ENCODE measurements around the gene KLC4.

Gene KLC4

DNA sequence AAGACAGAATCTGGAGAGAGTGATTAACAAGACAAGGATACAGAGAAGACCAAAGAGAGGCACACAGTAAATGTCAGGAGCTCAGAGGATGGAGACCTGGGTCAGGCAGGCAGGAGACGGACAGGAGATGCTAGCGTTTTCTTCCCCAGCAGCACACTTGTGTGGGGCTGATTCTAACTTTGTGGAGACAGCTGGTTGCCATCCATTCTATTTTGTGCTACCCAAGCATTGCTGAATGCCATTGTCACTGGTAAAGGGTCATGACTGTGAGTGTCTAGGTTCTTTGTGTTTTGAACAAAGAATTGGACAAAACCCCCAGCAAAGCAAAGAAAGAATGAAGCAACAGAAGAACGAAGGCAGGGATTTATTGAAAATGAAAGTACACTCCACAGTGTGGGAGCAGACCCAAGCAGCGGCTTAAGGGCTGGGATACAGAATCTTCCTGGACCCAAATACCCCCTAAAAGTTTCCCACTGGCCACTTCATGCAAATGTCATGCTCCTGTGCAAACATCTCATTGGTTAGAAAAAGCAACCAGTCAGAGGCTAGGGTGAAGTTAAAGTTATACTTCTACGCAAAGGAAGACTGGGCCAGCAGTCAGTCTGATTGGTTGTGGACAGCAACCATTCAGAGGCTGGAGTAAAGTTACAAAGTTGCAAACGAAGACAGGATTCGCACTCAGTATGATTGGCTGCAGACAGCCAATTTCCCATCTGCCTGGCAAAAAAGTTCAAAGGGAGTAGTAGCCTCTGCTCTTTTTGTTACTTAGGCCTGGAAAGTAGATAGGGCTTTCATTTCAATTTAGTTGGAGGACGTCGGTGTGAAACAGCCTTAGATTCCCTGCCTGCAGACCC lies 34.2 kb downstream of the KLC4 start:
- Histone ChIP-seq H3K4me1 (ENCODE audit: control insufficient read depth in 1 of 2, insufficient read depth in 1 of 2, low read depth in 1 of 2, low read length in 1 of 2) (no peaks in the 10 kb centered on the region), H3K9me3 (no peaks in the 10 kb centered on the region), H3K36me3 (no peaks in the 10 kb centered on the region), H3K27me3 (no peaks in the 10 kb centered on the region), H3K4me3 (ENCODE audit: low read depth in 1 of 2, low read length in 1 of 2) (no peak overlapping the region), H3K27ac (no peak overlapping the region)
- TF ChIP-seq, protein P1, sequence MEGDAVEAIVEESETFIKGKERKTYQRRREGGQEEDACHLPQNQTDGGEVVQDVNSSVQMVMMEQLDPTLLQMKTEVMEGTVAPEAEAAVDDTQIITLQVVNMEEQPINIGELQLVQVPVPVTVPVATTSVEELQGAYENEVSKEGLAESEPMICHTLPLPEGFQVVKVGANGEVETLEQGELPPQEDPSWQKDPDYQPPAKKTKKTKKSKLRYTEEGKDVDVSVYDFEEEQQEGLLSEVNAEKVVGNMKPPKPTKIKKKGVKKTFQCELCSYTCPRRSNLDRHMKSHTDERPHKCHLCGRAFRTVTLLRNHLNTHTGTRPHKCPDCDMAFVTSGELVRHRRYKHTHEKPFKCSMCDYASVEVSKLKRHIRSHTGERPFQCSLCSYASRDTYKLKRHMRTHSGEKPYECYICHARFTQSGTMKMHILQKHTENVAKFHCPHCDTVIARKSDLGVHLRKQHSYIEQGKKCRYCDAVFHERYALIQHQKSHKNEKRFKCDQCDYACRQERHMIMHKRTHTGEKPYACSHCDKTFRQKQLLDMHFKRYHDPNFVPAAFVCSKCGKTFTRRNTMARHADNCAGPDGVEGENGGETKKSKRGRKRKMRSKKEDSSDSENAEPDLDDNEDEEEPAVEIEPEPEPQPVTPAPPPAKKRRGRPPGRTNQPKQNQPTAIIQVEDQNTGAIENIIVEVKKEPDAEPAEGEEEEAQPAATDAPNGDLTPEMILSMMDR (IDR thresholded peaks at IDR 0.05), result no peak

DNA sequence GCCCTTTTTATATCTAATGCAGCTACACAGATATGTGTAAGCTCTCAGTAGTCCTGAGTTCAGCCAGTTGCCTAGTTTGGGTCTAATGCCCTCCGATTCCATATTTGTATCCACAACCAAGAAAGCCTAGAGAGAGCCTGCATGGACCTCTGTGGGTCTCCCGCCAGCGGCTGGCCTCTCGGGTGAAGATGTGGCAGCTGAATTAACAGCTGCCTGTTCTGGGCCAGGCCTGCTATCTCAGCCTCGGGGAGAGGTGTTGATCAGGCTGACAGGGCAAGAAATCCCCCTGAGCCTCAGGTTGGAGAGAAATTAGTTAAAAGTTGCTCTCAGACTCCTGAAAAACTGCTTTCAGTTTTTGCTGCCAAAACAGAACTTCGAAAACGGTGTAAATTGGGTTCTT lies 36.5 kb downstream of the KLC4 start:
- no peaks in the 10 kb centered on the region for H3K4me1 ChIP-seq (ENCODE audit: control insufficient read depth in 1 of 2, insufficient read depth in 1 of 2, low read depth in 1 of 2, low read length in 1 of 2)
- H3K4me3 ChIP-seq (ENCODE audit: low read depth in 1 of 2, low read length in 1 of 2), result no peak overlapping the region
- TF ChIP-seq, protein P1 (IDR thresholded peaks at IDR 0.05), result no peak
- no peaks in the 10 kb centered on the region for H3K9me3 ChIP-seq
- H3K27me3 ChIP-seq, result no peaks in the 10 kb centered on the region
- H3K36me3 ChIP-seq, result no peaks in the 10 kb centered on the region
- H3K27ac ChIP-seq, result no peak overlapping the region

DNA sequence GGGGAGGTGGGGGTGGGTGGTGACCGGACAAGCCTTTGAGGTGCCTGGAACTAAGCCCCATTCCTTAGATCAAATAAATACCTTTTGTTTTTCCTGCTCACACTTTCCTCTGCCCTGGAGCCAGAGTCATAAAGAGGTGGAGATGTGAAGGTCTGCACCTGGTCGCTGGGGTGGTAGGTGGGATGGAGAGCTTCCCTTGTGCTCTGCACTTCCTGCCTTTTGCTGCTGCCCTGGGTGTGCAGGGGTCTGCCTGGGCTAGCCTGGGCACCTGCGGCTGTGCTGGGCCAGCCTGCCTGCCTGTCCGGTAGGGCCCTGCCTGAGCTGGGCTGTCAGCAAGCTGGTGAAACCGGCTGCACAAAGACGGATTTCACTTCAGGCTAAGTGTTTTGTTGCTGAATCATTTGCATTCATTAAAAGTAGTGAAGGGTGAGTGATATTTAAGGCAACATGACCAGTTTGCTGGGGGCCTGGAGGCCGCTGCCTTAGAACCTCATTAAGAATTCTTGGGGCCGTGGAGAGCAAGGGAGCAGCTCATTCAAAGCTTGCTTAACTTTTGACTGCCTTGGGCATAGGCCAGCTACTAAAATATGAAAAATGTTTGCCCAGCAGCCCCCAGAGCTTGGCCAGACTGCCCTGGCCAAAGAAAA lies 37.1 kb downstream of the KLC4 start:
- H3K4me1 ChIP-seq (ENCODE audit: control insufficient read depth in 1 of 2, insufficient read depth in 1 of 2, low read depth in 1 of 2, low read length in 1 of 2), result no peaks in the 10 kb centered on the region
- H3K27ac ChIP-seq, result no peak overlapping the region
- H3K9me3 ChIP-seq, result no peaks in the 10 kb centered on the region
- H3K27me3 ChIP-seq, result no peaks in the 10 kb centered on the region
- H3K4me3 ChIP-seq (ENCODE audit: low read depth in 1 of 2, low read length in 1 of 2), result no peak overlapping the region
- TF ChIP-seq, protein P1 (IDR thresholded peaks at IDR 0.05), result no peak
- H3K36me3 ChIP-seq, result no peaks in the 10 kb centered on the region

DNA sequence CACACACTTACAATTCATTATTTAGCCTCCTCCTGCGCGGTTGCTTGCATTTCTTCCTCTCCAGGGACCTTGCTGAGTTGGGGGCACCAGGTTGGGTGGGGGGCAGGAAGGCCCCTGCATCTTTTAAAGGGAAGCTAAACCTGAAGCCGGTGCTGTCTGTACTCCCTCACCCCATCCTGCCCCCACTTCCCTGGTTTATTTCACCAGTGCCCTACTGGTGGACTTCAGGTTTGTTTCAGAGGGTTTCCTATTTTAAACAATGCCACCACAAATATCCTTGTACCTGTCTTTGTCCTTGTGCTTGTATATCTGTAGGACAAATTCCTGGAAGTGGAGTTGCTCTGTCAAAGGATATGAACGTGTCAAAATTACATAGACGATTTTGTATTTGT lies 37.7 kb downstream of the KLC4 start:
- Histone ChIP-seq H3K27ac (no peak overlapping the region), H3K36me3 (no peaks in the 10 kb centered on the region), H3K4me1 (ENCODE audit: control insufficient read depth in 1 of 2, insufficient read depth in 1 of 2, low read depth in 1 of 2, low read length in 1 of 2) (no peaks in the 10 kb centered on the region), H3K9me3 (no peaks in the 10 kb centered on the region), H3K4me3 (ENCODE audit: low read depth in 1 of 2, low read length in 1 of 2) (no peak overlapping the region), H3K27me3 (no peaks in the 10 kb centered on the region)
- TF ChIP-seq, protein P1 (IDR thresholded peaks at IDR 0.05), result no peak

DNA sequence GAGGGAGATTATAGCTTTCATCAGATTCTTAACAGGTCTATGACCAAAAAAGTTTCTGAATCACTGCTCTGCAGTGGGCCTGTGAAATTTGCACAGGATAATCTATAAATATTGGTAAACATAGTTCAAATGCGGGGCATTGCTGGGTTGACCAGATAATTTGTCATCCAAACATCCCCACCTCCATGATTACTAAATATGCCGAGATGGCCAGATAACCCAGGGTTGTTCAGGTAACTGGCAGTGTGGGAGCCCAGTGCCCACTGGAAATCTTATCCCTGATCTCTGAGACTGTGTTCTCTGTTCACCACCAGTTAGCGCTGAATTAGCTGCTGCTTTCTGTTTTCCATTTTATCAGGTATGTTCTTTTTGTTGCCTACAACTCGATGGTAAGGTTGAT lies 38.1 kb downstream of the KLC4 start:
- H3K4me3 ChIP-seq (ENCODE audit: low read depth in 1 of 2, low read length in 1 of 2), result no peak overlapping the region
- no peaks in the 10 kb centered on the region for H3K4me1 ChIP-seq (ENCODE audit: control insufficient read depth in 1 of 2, insufficient read depth in 1 of 2, low read depth in 1 of 2, low read length in 1 of 2)
- H3K9me3 ChIP-seq, result no peaks in the 10 kb centered on the region
- no peaks in the 10 kb centered on the region for H3K36me3 ChIP-seq
- no peaks in the 10 kb centered on the region for H3K27me3 ChIP-seq
- TF ChIP-seq, protein P1 (IDR thresholded peaks at IDR 0.05), result no peak
- no peak overlapping the region for H3K27ac ChIP-seq
